ENCODE data around the gene NCF2.

- TF ChIP-seq, protein P1, sequence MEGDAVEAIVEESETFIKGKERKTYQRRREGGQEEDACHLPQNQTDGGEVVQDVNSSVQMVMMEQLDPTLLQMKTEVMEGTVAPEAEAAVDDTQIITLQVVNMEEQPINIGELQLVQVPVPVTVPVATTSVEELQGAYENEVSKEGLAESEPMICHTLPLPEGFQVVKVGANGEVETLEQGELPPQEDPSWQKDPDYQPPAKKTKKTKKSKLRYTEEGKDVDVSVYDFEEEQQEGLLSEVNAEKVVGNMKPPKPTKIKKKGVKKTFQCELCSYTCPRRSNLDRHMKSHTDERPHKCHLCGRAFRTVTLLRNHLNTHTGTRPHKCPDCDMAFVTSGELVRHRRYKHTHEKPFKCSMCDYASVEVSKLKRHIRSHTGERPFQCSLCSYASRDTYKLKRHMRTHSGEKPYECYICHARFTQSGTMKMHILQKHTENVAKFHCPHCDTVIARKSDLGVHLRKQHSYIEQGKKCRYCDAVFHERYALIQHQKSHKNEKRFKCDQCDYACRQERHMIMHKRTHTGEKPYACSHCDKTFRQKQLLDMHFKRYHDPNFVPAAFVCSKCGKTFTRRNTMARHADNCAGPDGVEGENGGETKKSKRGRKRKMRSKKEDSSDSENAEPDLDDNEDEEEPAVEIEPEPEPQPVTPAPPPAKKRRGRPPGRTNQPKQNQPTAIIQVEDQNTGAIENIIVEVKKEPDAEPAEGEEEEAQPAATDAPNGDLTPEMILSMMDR (IDR thresholded peaks at IDR 0.05; ENCODE audit: insufficient read depth, low read length): no peak
- no peak for TF ChIP-seq GABPA (IDR thresholded peaks at IDR 0.05; ENCODE audit: low read depth)
- TF ChIP-seq, protein P2, sequence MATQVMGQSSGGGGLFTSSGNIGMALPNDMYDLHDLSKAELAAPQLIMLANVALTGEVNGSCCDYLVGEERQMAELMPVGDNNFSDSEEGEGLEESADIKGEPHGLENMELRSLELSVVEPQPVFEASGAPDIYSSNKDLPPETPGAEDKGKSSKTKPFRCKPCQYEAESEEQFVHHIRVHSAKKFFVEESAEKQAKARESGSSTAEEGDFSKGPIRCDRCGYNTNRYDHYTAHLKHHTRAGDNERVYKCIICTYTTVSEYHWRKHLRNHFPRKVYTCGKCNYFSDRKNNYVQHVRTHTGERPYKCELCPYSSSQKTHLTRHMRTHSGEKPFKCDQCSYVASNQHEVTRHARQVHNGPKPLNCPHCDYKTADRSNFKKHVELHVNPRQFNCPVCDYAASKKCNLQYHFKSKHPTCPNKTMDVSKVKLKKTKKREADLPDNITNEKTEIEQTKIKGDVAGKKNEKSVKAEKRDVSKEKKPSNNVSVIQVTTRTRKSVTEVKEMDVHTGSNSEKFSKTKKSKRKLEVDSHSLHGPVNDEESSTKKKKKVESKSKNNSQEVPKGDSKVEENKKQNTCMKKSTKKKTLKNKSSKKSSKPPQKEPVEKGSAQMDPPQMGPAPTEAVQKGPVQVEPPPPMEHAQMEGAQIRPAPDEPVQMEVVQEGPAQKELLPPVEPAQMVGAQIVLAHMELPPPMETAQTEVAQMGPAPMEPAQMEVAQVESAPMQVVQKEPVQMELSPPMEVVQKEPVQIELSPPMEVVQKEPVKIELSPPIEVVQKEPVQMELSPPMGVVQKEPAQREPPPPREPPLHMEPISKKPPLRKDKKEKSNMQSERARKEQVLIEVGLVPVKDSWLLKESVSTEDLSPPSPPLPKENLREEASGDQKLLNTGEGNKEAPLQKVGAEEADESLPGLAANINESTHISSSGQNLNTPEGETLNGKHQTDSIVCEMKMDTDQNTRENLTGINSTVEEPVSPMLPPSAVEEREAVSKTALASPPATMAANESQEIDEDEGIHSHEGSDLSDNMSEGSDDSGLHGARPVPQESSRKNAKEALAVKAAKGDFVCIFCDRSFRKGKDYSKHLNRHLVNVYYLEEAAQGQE (IDR thresholded peaks at IDR 0.05; ENCODE audit: insufficient replicate concordance, low read depth): no peak
Observed at GRCh38 chr1:183565261-183565660, 25.0 kb downstream of the NCF2 start.
